Fibroblast of lung (primary cell): ENCODE data around the gene GRID1.

Experiments used
- EZH2 ChIP-seq: IDR thresholded peaks from 2 replicates; pipeline ENCODE4 v1.5.1; 2012; ENCODE audit warnings: low read length, control low read depth, mild to moderate bottlenecking; ENCODE audit errors: missing control alignments
- TF ChIP-seq, protein P1 (sequence below), 2 donors: IDR thresholded peaks in 1 of 2; conservative IDR thresholded peaks in 1 of 2; 1 replicate in 1 of 2; 2 replicates in 1 of 2; pipeline ENCODE4 v1.5.1; 2011 to 2012; ENCODE audit warnings: low read length in 2 of 2, control low read depth in 1 of 2, inconsistent platforms in 1 of 2, low read depth in 1 of 2, mild to moderate bottlenecking in 1 of 2

DNA sequence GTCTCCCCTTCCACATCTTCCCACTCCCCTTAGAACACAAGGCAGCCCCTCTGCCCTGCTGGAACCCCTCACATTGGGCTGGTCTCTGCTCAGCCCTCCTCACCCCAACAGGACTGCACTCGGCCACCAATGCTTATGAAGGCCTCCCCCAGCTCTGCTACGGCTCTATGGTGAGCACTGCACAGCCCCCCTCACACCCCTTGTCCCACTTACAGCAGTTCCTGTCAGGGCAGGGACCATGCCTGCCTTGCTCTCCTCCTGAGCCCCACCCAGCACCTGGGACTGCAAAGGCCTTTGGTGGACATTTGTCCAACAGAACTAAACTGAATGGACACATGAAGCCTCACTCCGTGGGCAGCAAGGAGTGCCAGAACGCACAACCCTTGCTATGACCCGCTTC, 171.9 kb downstream of the GRID1 start:
- TF ChIP-seq, protein P1, sequence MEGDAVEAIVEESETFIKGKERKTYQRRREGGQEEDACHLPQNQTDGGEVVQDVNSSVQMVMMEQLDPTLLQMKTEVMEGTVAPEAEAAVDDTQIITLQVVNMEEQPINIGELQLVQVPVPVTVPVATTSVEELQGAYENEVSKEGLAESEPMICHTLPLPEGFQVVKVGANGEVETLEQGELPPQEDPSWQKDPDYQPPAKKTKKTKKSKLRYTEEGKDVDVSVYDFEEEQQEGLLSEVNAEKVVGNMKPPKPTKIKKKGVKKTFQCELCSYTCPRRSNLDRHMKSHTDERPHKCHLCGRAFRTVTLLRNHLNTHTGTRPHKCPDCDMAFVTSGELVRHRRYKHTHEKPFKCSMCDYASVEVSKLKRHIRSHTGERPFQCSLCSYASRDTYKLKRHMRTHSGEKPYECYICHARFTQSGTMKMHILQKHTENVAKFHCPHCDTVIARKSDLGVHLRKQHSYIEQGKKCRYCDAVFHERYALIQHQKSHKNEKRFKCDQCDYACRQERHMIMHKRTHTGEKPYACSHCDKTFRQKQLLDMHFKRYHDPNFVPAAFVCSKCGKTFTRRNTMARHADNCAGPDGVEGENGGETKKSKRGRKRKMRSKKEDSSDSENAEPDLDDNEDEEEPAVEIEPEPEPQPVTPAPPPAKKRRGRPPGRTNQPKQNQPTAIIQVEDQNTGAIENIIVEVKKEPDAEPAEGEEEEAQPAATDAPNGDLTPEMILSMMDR (conservative IDR thresholded peaks at IDR 0.05 in 1 of 2, IDR thresholded peaks at IDR 0.05 in 1 of 2; ENCODE audit: low read depth in 1 of 2, low read length in 2 of 2): no peak
- no peak for TF ChIP-seq EZH2
